Dermis microvascular lymphatic vessel endothelial cell (primary cell): ENCODE results near the gene ALDH3A2. TPM values are rescaled to one million over a fixed set of nuclear protein-coding genes. Genes with fewer than 3 reads are reported as not detected.

Experiments
- DNase-seq, 2 donors: peaks; one replicate each; pipeline versions ENCODE4 v3.0.0 to v3.0.0-alpha.2; 2010; ENCODE audit warnings: low read depth in 2 of 2
- total RNA-seq: library from RNA; depleted of rRNA; stranded (reverse); fragments of >200 nt; gene quantifications from 2 replicates; pipeline ENCODE4 v1.2.1, GENCODE V29; 2014

Gene ALDH3A2
- total RNA-seq: 23.6 and 43.9 TPM in 2 replicates

GRCh38 chr17:19648475-19649273, at the start of gene ALDH3A2:
TSS of gene ALDH3A2 (plus strand) at chr17:19648751. CDS start at chr17:19648972, 221 bp downstream.
- DNase-seq: peak; percentile 82 to 93

- DNase-seq: no peak
These were observed 38.2 kb upstream of the ALDH3A2 start for GRCh38 chr17:19610311-19610710.

- no peak for DNase-seq
These were observed 37.7 kb upstream of the ALDH3A2 start for GRCh38 chr17:19610879-19611278.

GRCh38 chr17:19613979-19614378, 34.6 kb upstream of the ALDH3A2 start:
- no peak for DNase-seq

- no peak for DNase-seq
These were observed 33.7 kb upstream of the ALDH3A2 start for GRCh38 chr17:19614900-19615299.

GRCh38 chr17:19618015-19618414, 30.5 kb upstream of the ALDH3A2 start:
- no peak for DNase-seq

- no peak for DNase-seq
These were observed 28.7 kb upstream of the ALDH3A2 start for GRCh38 chr17:19619705-19620325.

- DNase-seq: no peak
These were observed 26.9 kb upstream of the ALDH3A2 start for GRCh38 chr17:19621697-19622096.

- no peak for DNase-seq
These were observed 22.5 kb upstream of the ALDH3A2 start for GRCh38 chr17:19626079-19626478.

GRCh38 chr17:19629449-19629848, 19.1 kb upstream of the ALDH3A2 start:
- no peak for DNase-seq

- DNase-seq: no peak
These were observed 18.5 kb upstream of the ALDH3A2 start for GRCh38 chr17:19630035-19630434.

GRCh38 chr17:19630661-19631060, 17.9 kb upstream of the ALDH3A2 start:
- DNase-seq: no peak

- DNase-seq: no peak
These were observed 16.6 kb upstream of the ALDH3A2 start for GRCh38 chr17:19631905-19632304.

- DNase-seq: no peak
These were observed 6.7 kb upstream of the ALDH3A2 start for GRCh38 chr17:19641687-19642372.

- DNase-seq: no peak
These were observed 6.1 kb upstream of the ALDH3A2 start for GRCh38 chr17:19642373-19642893.

GRCh38 chr17:19644493-19645210, 3.9 kb upstream of the ALDH3A2 start:
- no peak for DNase-seq

GRCh38 chr17:19645734-19646201, 2.8 kb upstream of the ALDH3A2 start:
- no peak for DNase-seq

- DNase-seq: peak; percentile 17 to 54
These were observed 1.5 kb upstream of the ALDH3A2 start for GRCh38 chr17:19646788-19647696.

GRCh38 chr17:19647697-19648474, 665 bp upstream of the ALDH3A2 start:
- peak; percentile 7 to 56 for DNase-seq

- no peak for DNase-seq
These were observed 657 bp downstream of the ALDH3A2 start for GRCh38 chr17:19649274-19649541.
